Heart right ventricle (tissue), 16 donors: ENCODE data around the gene PTPRN2. TPM values are rescaled to one million over a fixed set of nuclear protein-coding genes. Genes with fewer than 3 reads are reported as not detected.

Experiments used
- ATAC-seq, 8 donors: fragments of 200-7000 bp; cut with Tn5 transposase; one replicate each; pipeline ENCODE4 v1.9.1; 2020; ENCODE audit warnings: mild to moderate bottlenecking in 8 of 8, moderate library complexity in 8 of 8, moderate number of reproducible peaks in 1 of 8
- DNase-seq, 2 donors: peaks; one replicate each; pipeline ENCODE4 v3.0.0-alpha.2; 2020
- H3K27ac ChIP-seq, 10 donors: fragments of 200-600 bp; sonication (generic) in 2 of 10; one replicate each; pipeline versions ENCODE4 v1.5.0 to v1.8.0; 2020 to 2022; ENCODE audit warnings: mild to moderate bottlenecking in 3 of 10
- H3K27me3 ChIP-seq, 7 donors: fragments of 200-600 bp; one replicate each; pipeline ENCODE4 v1.8.0; 2021 to 2022; ENCODE audit warnings: mild to moderate bottlenecking in 2 of 7
- H3K36me3 ChIP-seq, 9 donors: fragments of 200-600 bp; sonication (generic) in 1 of 9; one replicate each; pipeline versions ENCODE4 v1.5.0 to v1.8.0; 2020 to 2022; ENCODE audit warnings: mild to moderate bottlenecking in 2 of 9
- H3K4me1 ChIP-seq, 9 donors: fragments of 200-600 bp; sonication (generic) in 1 of 9; one replicate each; pipeline versions ENCODE4 v1.5.0 to v1.8.0; 2020 to 2022; ENCODE audit warnings: mild to moderate bottlenecking in 4 of 9
- H3K4me3 ChIP-seq, 10 donors: fragments of 200-600 bp; sonication (generic) in 2 of 10; one replicate each; pipeline versions ENCODE4 v1.5.0 to v1.8.0; 2020 to 2022; ENCODE audit warnings: mild to moderate bottlenecking in 7 of 10, moderate library complexity in 2 of 10
- H3K9me3 ChIP-seq, 11 donors: fragments of 200-600 bp in 10 of 11; sonication (generic) in 2 of 11; one replicate each; pipeline versions ENCODE4 v1.5.0 to v1.8.0; 2013 to 2022; ENCODE audit warnings: mild to moderate bottlenecking in 2 of 11, control low read depth in 1 of 11, moderate library complexity in 1 of 11
- WGBS, 2 donors: extraction: QIAGEN DNeasy Blood & Tissue Kit; methylation state at CpG; one replicate each; pipeline ENCODE4 v1.1.7; 2013; ENCODE audit warnings: inconsistent platforms in 1 of 2; 5-methylcytosine and 5-hydroxymethylcytosine counted together
- intact Hi-C, 10 donors: fragments of 100-400 bp; cut with DNase I; formaldehyde crosslinking; loops; one replicate each; pipeline versions ENCODE4 v1.11.1 to v1.14.2; 2022
- polyA plus RNA-seq, 2 donors: library from polyadenylated mRNA; stranded (reverse); fragments of 200-250 nt; gene quantifications; one replicate each; pipeline ENCODE4 v1.2.3, GENCODE V29; 2013
- total RNA-seq, 10 donors: library from RNA; stranded (reverse); fragmentation: NEBNext Ultra II Directional in 3 of 10; extraction: Animal tissue kit (Norgen Biotek cat#: 25700) in 3 of 10; gene quantifications; one replicate each; pipeline versions ENCODE4 v1.2.1 to v1.2.4, GENCODE V29; 2021 to 2023
- TF ChIP-seq, protein P1 (sequence below), 9 donors: fragments of 200-600 bp; sonication (generic) in 2 of 9; IDR thresholded peaks; one replicate each; pipeline versions ENCODE4 v1.5.0 to v1.8.0; 2021 to 2022; ENCODE audit warnings: antibody characterized with exemption in 9 of 9, mild to moderate bottlenecking in 5 of 9, moderate library complexity in 1 of 9
- donor health status: Arrhythmogenic right ventricular cardiomyopathy.
- donor health status: ischemic (EF 13 %, LVEDD 7.1; RV severe dilation, severe dysfunction).
- donor health status: healthy with polysubstance abuse.
- donor health status: DM: no; HTN: yes; CAD: no.
- donor health status: DM: no; HTN: no; CAD: no.
- donor health status: ischemic (EF 25% LVEDD 6.9; RV normal size, moderate dysfunction).
- donor health status: ischemic (EF 25% LVEDD 5.7; RV mildly dilated, moderate dysfunction).
- donor health status: healthy.
- donor health status: DM: yes; HTN: yes; CAD: no.
- donor health status: Ischemic cardiomyopathy.
- donor health status: ischemic (EF 35%, LVEDD 5.7; RV mildly dilated, moderate dysfunction).
- donor health status: nonischemic (EF 11% LVEDD 7.7; RV severe dilation, severe dysfunction).
- donor health status: DM: yes; HTN: yes; CAD: no.
- donor health status: PGD.
- donor health status: ischemic (EF 29% LVEDD 5.4; RV normal size, mild dysfunction).
- donor health status: nonischemic (EF 23%, LVEDD 6.1; RV moderate dilation, normal function).

Gene PTPRN2
- total and polyA plus RNA-seq, 12 donors: 0.82 to 1.8 (median 1.3) TPM

DNA sequence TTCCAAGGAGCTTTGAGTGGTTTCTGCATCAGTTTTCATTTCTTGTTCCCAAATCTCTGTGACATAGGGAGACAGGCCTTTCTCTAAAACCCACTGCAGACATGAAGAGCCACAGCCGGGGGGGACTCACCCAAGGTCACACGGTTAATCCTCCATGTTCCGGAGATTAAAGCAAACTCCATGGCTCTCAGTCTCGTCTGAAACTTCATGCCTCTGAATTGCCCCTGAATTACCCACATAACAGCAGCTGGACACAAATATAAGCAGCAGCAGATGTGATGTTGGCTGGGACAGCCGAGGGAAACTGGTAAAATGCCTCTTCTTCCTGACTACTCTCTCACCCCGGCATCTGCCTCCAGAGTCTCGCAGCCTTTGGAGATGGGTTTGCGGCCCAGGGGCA lies 848.6 kb downstream of the PTPRN2 start:
- TF ChIP-seq, protein P1, sequence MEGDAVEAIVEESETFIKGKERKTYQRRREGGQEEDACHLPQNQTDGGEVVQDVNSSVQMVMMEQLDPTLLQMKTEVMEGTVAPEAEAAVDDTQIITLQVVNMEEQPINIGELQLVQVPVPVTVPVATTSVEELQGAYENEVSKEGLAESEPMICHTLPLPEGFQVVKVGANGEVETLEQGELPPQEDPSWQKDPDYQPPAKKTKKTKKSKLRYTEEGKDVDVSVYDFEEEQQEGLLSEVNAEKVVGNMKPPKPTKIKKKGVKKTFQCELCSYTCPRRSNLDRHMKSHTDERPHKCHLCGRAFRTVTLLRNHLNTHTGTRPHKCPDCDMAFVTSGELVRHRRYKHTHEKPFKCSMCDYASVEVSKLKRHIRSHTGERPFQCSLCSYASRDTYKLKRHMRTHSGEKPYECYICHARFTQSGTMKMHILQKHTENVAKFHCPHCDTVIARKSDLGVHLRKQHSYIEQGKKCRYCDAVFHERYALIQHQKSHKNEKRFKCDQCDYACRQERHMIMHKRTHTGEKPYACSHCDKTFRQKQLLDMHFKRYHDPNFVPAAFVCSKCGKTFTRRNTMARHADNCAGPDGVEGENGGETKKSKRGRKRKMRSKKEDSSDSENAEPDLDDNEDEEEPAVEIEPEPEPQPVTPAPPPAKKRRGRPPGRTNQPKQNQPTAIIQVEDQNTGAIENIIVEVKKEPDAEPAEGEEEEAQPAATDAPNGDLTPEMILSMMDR (IDR thresholded peaks at IDR 0.05): no peak
- Histone ChIP-seq H3K27ac (no peak overlapping the region), H3K36me3 (no peaks in the 10 kb centered on the region), H3K27me3 (peaks cover 0 to 67% (median 40%) of the 10 kb centered on the region in 7 donors), H3K4me3 (no peak overlapping the region), H3K4me1 (peaks cover 0 to 4% (median 0%) of the 10 kb centered on the region in 9 donors), H3K9me3 (no peaks in the 10 kb centered on the region)
- ATAC-seq: no peak
- intact Hi-C loops: no loop called here
- 82 to 84% methylated on average over 8 of the region's 8 CpGs for WGBS, 2 donors
- DNase-seq: no peak

DNA sequence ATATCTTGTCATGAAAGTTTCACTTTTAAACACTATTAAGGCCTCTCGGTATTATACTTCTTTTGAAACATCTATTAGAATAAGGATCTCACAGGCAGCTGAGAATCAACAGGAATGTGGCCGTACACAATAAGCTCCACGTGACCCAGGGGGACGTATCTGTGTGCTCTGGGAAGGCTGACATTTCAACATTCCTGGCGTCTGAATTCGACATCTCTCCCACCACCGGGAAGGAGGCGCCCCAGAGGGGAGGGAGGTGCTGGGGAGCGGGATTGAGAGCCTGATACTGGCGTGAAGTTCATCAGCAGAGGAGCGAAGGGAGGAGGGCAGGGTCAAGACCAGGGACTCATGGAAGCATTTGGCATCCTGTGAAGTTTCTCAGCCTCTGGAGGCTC lies 849.6 kb downstream of the PTPRN2 start:
- peaks cover 0 to 62% (median 40%) of the 10 kb centered on the region in 7 donors for H3K27me3 ChIP-seq
- ATAC-seq (peak in 2 of 8 donors; percentile 51 to 55), DNase-seq (no peak)
- H3K9me3 ChIP-seq: no peaks in the 10 kb centered on the region
- peaks cover 0 to 4% (median 0%) of the 10 kb centered on the region in 9 donors for H3K4me1 ChIP-seq
- H3K4me3 ChIP-seq: peak overlapping the region in 3 of 10 donors; percentile 9 to 20 (median 10)
- no peak overlapping the region for H3K27ac ChIP-seq
- no peaks in the 10 kb centered on the region for H3K36me3 ChIP-seq
- 5 to 10% methylated on average over 11 of the region's 11 CpGs for WGBS, 2 donors
- intact Hi-C loops: no loop called here
- TF ChIP-seq, protein P1 (IDR thresholded peaks at IDR 0.05): no peak

DNA sequence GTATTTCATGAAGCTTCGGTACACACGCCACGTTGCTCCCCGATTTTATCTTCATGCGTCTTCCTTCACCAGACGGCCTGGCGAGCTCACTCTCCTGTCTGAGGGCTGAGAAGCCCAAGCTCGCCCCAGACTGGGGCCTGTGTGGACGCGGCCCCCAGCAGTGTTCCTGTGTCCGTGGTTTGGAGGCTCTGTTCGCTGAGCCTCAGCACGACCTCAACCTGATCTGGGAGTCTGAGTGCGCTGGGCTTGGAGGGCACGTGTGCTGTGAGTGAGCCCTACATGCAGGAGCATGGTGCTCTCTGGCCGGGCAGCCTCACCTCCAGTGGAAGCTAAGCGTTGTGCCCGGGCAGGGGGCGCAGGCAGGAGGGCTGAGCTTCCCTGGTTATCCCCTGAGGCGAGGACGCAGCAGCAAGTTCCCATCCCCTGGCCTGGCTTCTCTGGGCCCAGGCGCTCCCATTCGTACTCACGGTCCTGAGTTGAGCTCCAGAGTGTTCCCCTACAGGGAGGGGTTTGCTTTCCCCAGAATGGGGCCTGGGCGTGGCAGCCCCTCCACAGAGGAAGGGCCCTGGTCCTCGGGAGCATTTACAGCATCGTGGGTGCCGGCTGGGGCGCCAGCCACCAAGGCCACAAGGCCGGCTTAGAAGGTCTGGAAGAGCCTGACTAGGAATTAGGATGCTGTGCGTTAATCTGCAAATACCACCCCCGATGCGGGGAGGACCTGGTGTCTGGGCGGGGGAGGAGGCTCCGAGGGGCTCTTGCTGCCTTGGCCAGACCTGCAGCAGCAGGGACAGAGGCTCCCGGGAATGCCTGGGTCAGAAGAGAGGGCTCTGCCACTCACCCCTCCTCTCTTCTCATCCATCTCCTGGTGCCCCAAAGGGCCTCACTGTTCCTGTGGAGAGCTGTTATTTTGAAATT lies 850.2 kb downstream of the PTPRN2 start:
- WGBS, 2 donors: 75 to 77% methylated on average over 36 of the region's 36 CpGs
- no peak for ATAC-seq
- intact Hi-C loops: no loop called here
- Histone ChIP-seq H3K4me3 (peak overlapping the region in 1 of 10 donors; percentile 9), H3K27ac (no peak overlapping the region), H3K27me3 (peaks cover 0 to 61% (median 40%) of the 10 kb centered on the region in 7 donors), H3K9me3 (no peaks in the 10 kb centered on the region), H3K36me3 (no peaks in the 10 kb centered on the region), H3K4me1 (peaks cover 0 to 4% (median 0%) of the 10 kb centered on the region in 9 donors)
- DNase-seq: no peak
- TF ChIP-seq, protein P1 (IDR thresholded peaks at IDR 0.05): no peak

DNA sequence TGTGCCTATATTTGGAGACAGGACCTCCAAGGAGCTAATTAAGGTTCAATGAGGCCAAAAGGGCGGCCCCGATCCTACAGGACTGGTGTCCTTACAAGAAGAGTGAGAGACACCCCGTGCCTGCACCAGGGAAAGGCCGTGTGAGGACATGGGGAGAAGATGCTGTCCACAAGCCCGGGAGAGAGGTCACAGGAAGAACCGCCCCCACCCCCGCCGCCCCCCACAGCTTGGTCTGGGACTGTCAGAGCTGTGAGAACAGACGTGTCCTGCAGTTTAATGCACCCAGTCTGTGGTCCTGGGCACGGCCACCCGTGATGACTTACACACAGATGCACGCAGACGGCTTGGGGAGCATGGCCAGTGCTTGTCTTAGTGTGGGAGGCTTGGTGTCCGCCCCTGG lies 851.3 kb downstream of the PTPRN2 start:
- H3K27ac ChIP-seq: no peak overlapping the region
- DNase-seq (no peak), ATAC-seq (no peak)
- no peaks in the 10 kb centered on the region for H3K9me3 ChIP-seq
- TF ChIP-seq, protein P1 (IDR thresholded peaks at IDR 0.05): no peak
- no peaks in the 10 kb centered on the region for H3K36me3 ChIP-seq
- no peak overlapping the region for H3K4me3 ChIP-seq
- WGBS, 2 donors: 84 to 87% methylated on average over 14 of the region's 14 CpGs
- H3K4me1 ChIP-seq: peaks cover 0 to 4% (median 0%) of the 10 kb centered on the region in 9 donors
- H3K27me3 ChIP-seq: peaks cover 0 to 59% (median 35%) of the 10 kb centered on the region in 7 donors
- intact Hi-C loops: no loop called here
